Epithelial cell of esophagus (primary cell): ENCODE results near the gene PPARGC1A.

Source experiments
- DNase-seq: peaks from one replicate; pipeline ENCODE4 v3.0.0; 2010; ENCODE audit warnings: low read depth
- H3K4me3 ChIP-seq: 2 replicates; pipeline ENCODE4 v1.5.1; 2011; ENCODE audit warnings: mild to moderate bottlenecking, low read length, control low read depth
- CTCF ChIP-seq: IDR thresholded peaks from 2 replicates; pipeline ENCODE4 v1.5.1; 2011; ENCODE audit warnings: low read depth, mild to moderate bottlenecking, low read length, control low read depth, inconsistent platforms; ENCODE audit not compliant: insufficient read depth; ENCODE audit errors: missing control alignments

The PPARGC1A gene

DNA sequence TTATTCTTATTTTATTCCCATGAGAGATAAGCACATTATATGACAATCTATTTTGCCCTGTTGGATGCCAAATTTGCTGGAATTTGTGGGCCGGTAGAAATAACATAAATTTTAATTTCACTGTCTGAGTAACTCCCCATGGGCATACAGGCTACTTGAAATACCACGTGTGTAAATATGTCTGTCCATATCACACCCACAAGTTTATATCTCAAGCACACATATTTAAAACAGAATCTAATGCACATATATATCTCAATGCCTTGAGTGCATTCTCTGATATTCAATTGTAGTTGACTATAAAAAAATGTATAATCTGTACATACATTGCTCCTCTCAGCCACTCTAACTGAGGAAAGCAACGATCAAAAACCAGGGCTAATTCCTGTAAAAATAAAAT is 51.2 kb downstream of the PPARGC1A start:
- no peak for TF ChIP-seq CTCF
- no peak overlapping the region for H3K4me3 ChIP-seq
- DNase-seq, result no peak

DNA sequence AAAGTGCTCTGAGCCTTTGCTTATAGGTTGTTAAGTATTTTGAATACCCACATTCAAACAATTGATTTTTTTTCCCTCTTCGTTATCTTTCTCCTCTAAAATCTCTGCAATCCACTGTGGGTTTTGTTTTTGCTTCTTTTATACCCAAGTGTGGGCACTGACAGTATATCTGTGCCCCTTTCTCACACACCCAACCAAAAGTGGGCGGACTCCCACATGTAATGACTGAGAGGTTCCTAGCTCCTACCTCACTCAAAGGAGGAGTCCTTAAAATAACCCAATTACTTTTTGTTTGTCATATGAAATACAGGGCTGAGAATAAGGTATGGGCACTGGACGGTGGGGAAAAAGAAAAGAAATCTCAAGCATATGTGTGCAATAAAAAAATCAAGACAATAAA is 51.7 kb downstream of the PPARGC1A start:
- no peak for DNase-seq
- no peak overlapping the region for H3K4me3 ChIP-seq
- TF ChIP-seq CTCF, result no peak

GRCh38 chr4:23837371-23837770 is 52.5 kb downstream of the PPARGC1A start:
- no peak overlapping the region for H3K4me3 ChIP-seq
- TF ChIP-seq CTCF, result no peak
- no peak for DNase-seq

- no peak overlapping the region for H3K4me3 ChIP-seq
- no peak for DNase-seq
- no peak for TF ChIP-seq CTCF
Observed at GRCh38 chr4:23835774-23836478, 53.9 kb downstream of the PPARGC1A start.

GRCh38 chr4:23828779-23829178 is 61.1 kb downstream of the PPARGC1A start:
- DNase-seq, result no peak
- no peak overlapping the region for H3K4me3 ChIP-seq
- TF ChIP-seq CTCF, result no peak

DNA sequence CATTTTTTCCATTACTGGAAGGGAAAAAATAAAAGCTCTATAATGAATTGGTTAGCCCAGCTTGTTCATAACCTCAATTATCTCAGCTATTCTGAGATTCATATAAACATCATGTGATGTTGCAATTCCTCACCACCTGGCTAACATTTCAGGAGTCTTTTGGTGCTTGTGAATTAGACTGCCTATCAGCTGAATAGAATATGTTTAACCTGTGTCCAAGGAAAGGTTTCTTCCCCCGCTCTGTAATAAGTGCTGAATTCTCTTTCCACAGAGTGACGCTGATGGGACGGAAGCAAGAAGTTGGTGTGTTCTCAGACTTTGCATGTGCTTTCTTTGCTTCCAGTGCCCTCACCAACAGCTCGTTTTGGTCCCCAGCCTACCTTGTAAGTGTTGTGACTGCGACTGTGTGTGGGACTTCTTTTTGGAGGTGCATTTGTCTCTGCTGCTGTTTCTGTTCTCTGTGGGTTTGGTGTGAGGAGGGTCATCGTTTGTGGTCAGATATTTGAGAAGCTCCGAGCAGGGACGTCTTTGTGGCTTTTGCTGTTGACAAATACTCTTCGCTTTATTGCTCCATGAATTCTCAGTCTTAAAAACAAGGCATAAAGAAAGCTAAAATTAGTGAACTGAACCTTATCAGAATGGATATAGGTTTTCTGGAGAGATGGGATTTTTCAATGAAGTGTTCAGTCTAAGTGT is 61.7 kb downstream of the PPARGC1A start:
- no peak overlapping the region for H3K4me3 ChIP-seq
- no peak for TF ChIP-seq CTCF
- no peak for DNase-seq
